SK-N-SH (cell line): ENCODE measurements around the gene ASS1.

Experiments
- TAF1 ChIP-seq: IDR thresholded peaks from 2 replicates; pipeline ENCODE4 v1.6.1; 2012; ENCODE audit warnings: low read depth, mild to moderate bottlenecking, low read length, moderate library complexity, borderline replicate concordance
- TF ChIP-seq, protein P1 (sequence below): fragments of 200-600 bp; sonication (generic); IDR thresholded peaks from 2 replicates; pipeline ENCODE4 v1.6.1; 2017; ENCODE audit warnings: antibody characterized with exemption, mild to moderate bottlenecking, moderate library complexity
- TF ChIP-seq, protein P2 (sequence below): IDR thresholded peaks from 2 replicates; pipeline ENCODE4 v1.4.0; 2012; ENCODE audit warnings: low read depth

DNA sequence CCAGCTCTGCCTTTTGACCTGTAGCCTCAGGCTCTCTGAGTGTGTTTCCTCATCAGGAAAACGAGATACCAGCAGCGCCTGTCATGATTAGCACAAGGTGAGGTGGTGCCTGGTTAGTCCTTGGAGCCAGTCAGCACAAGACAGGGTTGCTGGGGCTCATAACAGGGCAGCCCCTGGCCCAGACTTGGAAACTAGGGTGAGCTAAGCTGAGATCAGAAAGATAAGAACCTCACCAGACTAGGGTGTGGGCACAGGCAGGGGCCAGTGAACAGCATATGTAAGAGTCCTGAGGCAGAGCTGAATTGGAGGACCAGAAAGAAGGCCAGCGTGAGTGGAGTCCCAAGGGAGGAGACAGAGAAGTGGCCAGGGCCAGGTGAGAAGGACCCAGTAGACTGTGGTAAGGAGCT lies 91.9 kb downstream of the ASS1 start:
- TF ChIP-seq, protein P1, sequence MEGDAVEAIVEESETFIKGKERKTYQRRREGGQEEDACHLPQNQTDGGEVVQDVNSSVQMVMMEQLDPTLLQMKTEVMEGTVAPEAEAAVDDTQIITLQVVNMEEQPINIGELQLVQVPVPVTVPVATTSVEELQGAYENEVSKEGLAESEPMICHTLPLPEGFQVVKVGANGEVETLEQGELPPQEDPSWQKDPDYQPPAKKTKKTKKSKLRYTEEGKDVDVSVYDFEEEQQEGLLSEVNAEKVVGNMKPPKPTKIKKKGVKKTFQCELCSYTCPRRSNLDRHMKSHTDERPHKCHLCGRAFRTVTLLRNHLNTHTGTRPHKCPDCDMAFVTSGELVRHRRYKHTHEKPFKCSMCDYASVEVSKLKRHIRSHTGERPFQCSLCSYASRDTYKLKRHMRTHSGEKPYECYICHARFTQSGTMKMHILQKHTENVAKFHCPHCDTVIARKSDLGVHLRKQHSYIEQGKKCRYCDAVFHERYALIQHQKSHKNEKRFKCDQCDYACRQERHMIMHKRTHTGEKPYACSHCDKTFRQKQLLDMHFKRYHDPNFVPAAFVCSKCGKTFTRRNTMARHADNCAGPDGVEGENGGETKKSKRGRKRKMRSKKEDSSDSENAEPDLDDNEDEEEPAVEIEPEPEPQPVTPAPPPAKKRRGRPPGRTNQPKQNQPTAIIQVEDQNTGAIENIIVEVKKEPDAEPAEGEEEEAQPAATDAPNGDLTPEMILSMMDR, result no peak
- TF ChIP-seq, protein P2, sequence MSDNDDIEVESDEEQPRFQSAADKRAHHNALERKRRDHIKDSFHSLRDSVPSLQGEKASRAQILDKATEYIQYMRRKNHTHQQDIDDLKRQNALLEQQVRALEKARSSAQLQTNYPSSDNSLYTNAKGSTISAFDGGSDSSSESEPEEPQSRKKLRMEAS, result no peak
- TF ChIP-seq TAF1, result no peak
